K562 (cell line): ENCODE results near the gene ARL6IP6. TPM values are rescaled to one million over a fixed set of nuclear protein-coding genes. Genes with fewer than 3 reads are reported as not detected.

Experiments
- C11orf30 ChIP-seq: fragments of 450-650 bp; IDR thresholded peaks from 2 replicates; pipeline ENCODE4 v1.6.1; 2016; ENCODE audit warnings: low read depth, mild to moderate bottlenecking
- CC2D1A ChIP-seq: fragments of 450-650 bp; IDR thresholded peaks from 2 replicates; pipeline ENCODE4 v1.6.1; 2017; ENCODE audit warnings: mild to moderate bottlenecking
- DIDO1 ChIP-seq: fragments of 450-650 bp; IDR thresholded peaks from 2 replicates; pipeline ENCODE4 v1.6.1; 2016; ENCODE audit warnings: low read depth, missing biosample characterization, missing genetic modification characterization
- EP300 ChIP-seq: IDR thresholded peaks from 2 replicates; pipeline ENCODE4 v1.6.1; 2012; ENCODE audit warnings: low read length, improper control_type of control experiment
- IFI16 ChIP-seq: fragments of 250-450 bp; sonication (Bioruptor Pico); IDR thresholded peaks from 2 replicates; pipeline ENCODE4 v2.1.2; 2022; ENCODE audit warnings: mild to moderate bottlenecking, inconsistent platforms
- JUND ChIP-seq, 2 experiments: IDR thresholded peaks; 2 replicates in 1 of 2; 3 replicates in 1 of 2; pipeline ENCODE4 v1.6.1; 2011; ENCODE audit warnings: borderline replicate concordance in 2 of 2, low read depth in 2 of 2, low read length in 2 of 2, improper control_type of control experiment in 1 of 2, missing biosample characterization in 1 of 2, missing genetic modification characterization in 1 of 2, missing genetic modification reagents in 1 of 2
- KDM5B ChIP-seq: fragments of 200-600 bp; sonication (generic); IDR thresholded peaks from 2 replicates; pipeline ENCODE4 v1.6.1; 2012; ENCODE audit warnings: low read depth, mild to moderate bottlenecking, moderate library complexity, low read length, control low read depth, inconsistent platforms; ENCODE audit not compliant: insufficient replicate concordance
- MAZ ChIP-seq, 2 experiments: fragments of 450-650 bp in 1 of 2; sonication (generic) in 1 of 2; formaldehyde crosslinking; IDR thresholded peaks in 1 of 2; conservative IDR thresholded peaks in 1 of 2; 2 replicates each; pipeline versions ENCODE4 v1.4.0 to v1.5.0; 2020; ENCODE audit warnings: mild to moderate bottlenecking in 1 of 2, missing genetic modification reagents in 1 of 2
- MEF2A ChIP-seq: IDR thresholded peaks from 2 replicates; pipeline ENCODE4 v1.6.1; 2011; ENCODE audit warnings: low read depth, mild to moderate bottlenecking, low read length, moderate library complexity; ENCODE audit not compliant: control insufficient read depth
- RBBP5 ChIP-seq: fragments of 200-600 bp; sonication (generic); IDR thresholded peaks from 2 replicates; pipeline ENCODE4 v1.6.1; 2012; ENCODE audit warnings: borderline replicate concordance, mild to moderate bottlenecking, low read length, control low read depth, inconsistent platforms; ENCODE audit not compliant: insufficient read depth, poor library complexity, severe bottlenecking
- SMARCA5 ChIP-seq: fragments of 450-650 bp; IDR thresholded peaks from 2 replicates; pipeline ENCODE4 v1.6.1; 2016
- ZFP1 ChIP-seq: fragments of 450-650 bp; formaldehyde crosslinking; IDR thresholded peaks from 2 replicates; pipeline ENCODE4 v1.4.0; 2020; ENCODE audit warnings: mild to moderate bottlenecking, mixed read lengths
- ZNF239 ChIP-seq: fragments of 250-450 bp; sonication (Bioruptor Pico); IDR thresholded peaks from 2 replicates; pipeline ENCODE4 v1.4.0; 2020; ENCODE audit warnings: mild to moderate bottlenecking
- ZNF644 ChIP-seq: fragments of 200-800 bp; sonication (Bioruptor generic); IDR thresholded peaks from 2 replicates; pipeline ENCODE4 v1.6.1; 2016; ENCODE audit warnings: low read depth, missing genetic modification characterization, missing compliant biosample characterization
- polyA plus RNA-seq, 8 experiments: library from polyadenylated mRNA; depleted of rRNA in 4 of 8; stranded (reverse) in 5 of 8; unstranded in 3 of 8; fragments of >200 nt; fragmentation: Nextera tagmentation in 2 of 8; fragmentation: Illumina TruSeq in 1 of 8; extraction: Ambion mirVana in 2 of 8; extraction: Trizol in 1 of 8; gene quantifications; 2 replicates each; pipeline versions ENCODE4 v1.2.1 to v1.2.3, GENCODE V29; 2011 to 2014; ENCODE audit warnings: inconsistent platforms in 1 of 8, missing spikeins in 1 of 8
- total RNA-seq, 7 experiments: library from RNA; depleted of rRNA in 6 of 7; stranded (reverse); fragments of >200 nt in 6 of 7; fragmentation: Illumina TruSeq in 2 of 7; extraction: Trizol in 2 of 7; gene quantifications; 2 replicates each; pipeline versions ENCODE4 v1.2.1 to v1.2.3, GENCODE V29; 2011 to 2021; ENCODE audit warnings: low replicate concordance in 1 of 7
- TF ChIP-seq, protein P1 (sequence below): sonication (generic); formaldehyde crosslinking; IDR thresholded peaks from 2 replicates; pipeline ENCODE4 v1.8.1; 2023; ENCODE audit warnings: mild to moderate bottlenecking, missing genetic modification reagents
- TF ChIP-seq, protein P2 (sequence below), 2 experiments: fragments of 150-350 bp in 1 of 2; IDR thresholded peaks; 2 replicates each; pipeline ENCODE4 v1.6.1; 2012 to 2016; ENCODE audit warnings: low read depth in 2 of 2, low read length in 2 of 2, mild to moderate bottlenecking in 1 of 2, moderate library complexity in 1 of 2
- TF ChIP-seq, protein P3 (sequence below): sonication (generic); formaldehyde crosslinking; IDR thresholded peaks from 2 replicates; pipeline ENCODE4 v1.8.1; 2023; ENCODE audit warnings: mild to moderate bottlenecking, missing genetic modification reagents, moderate library complexity
- TF ChIP-seq, protein P4 (sequence below): fragments of 250-450 bp; sonication (Bioruptor Pico); IDR thresholded peaks from 2 replicates; pipeline ENCODE4 v1.9.0; 2021; ENCODE audit warnings: mild to moderate bottlenecking

The ARL6IP6 gene
- total and polyA plus RNA-seq, 9 of the 15 experiments (the other 6 are each of a cell fraction or from before 2014, with no cell fraction given): 19.2 to 98.5 (median 36.2) TPM

DNA sequence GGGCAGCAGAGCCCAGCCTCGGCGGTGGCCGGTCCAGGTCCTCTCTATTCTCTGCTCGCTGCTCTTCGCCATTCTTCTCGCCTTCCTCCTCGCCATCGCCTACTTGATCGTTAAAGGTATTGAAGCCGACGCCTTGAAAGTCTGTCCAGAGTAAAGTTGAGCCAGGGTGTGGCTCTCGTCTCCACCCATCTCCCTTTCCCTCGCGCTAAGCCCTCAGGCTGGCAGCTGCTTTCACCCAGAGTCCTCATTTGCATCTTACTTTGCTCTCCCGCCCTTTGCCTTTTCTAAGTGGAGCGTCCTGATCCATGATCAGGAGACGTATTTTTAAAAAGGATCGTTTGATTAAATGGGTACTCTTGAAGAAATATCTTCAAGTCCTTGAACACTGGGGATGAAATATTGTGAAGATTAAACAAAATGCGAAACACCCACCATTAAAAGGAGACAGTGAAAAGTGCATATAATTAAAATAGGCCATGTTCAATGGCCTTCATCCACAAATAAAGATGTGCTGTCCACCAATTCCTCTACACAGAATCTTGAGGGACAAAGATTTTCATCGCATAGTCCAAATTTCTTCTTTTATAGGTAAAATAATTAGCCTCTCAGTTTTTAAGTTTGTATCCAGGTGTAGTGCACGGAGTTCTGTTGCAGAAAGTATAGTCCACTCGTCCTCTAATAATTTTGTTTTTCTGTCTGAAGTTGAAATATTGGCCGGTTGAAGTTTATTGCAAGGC, 657 bp downstream of the ARL6IP6 start (continued):
- TF ChIP-seq, protein P1, sequence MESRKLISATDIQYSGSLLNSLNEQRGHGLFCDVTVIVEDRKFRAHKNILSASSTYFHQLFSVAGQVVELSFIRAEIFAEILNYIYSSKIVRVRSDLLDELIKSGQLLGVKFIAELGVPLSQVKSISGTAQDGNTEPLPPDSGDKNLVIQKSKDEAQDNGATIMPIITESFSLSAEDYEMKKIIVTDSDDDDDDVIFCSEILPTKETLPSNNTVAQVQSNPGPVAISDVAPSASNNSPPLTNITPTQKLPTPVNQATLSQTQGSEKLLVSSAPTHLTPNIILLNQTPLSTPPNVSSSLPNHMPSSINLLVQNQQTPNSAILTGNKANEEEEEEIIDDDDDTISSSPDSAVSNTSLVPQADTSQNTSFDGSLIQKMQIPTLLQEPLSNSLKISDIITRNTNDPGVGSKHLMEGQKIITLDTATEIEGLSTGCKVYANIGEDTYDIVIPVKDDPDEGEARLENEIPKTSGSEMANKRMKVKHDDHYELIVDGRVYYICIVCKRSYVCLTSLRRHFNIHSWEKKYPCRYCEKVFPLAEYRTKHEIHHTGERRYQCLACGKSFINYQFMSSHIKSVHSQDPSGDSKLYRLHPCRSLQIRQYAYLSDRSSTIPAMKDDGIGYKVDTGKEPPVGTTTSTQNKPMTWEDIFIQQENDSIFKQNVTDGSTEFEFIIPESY: no peak
- TF ChIP-seq ZFP1 (CRISPR knock-in tag) (no peak), IFI16 (CRISPR knock-in tag) (no peak), MAZ (CRISPR knock-in tag; conservative IDR thresholded peaks at IDR 0.05 in 1 of 2, IDR thresholded peaks at IDR 0.05 in 1 of 2) (no peak), RBBP5 (peak; percentile 54), DIDO1 (tag) (no peak), CC2D1A (no peak), ZNF239 (CRISPR knock-in tag) (no peak), C11orf30 (no peak), MEF2A (no peak), ZNF644 (tag) (no peak), EP300 (no peak), KDM5B (peak; percentile 33), SMARCA5 (0 out of 2 replicates have a peak, but pooled peaks have one; percentile 38), JUND (IDR thresholded peaks at IDR 0.05; ENCODE audit: borderline replicate concordance, low read depth, low read length) (no peak), JUND (tag; IDR thresholded peaks at IDR 0.05; ENCODE audit: borderline replicate concordance, low read depth, low read length) (no peak)
- TF ChIP-seq, protein P2, sequence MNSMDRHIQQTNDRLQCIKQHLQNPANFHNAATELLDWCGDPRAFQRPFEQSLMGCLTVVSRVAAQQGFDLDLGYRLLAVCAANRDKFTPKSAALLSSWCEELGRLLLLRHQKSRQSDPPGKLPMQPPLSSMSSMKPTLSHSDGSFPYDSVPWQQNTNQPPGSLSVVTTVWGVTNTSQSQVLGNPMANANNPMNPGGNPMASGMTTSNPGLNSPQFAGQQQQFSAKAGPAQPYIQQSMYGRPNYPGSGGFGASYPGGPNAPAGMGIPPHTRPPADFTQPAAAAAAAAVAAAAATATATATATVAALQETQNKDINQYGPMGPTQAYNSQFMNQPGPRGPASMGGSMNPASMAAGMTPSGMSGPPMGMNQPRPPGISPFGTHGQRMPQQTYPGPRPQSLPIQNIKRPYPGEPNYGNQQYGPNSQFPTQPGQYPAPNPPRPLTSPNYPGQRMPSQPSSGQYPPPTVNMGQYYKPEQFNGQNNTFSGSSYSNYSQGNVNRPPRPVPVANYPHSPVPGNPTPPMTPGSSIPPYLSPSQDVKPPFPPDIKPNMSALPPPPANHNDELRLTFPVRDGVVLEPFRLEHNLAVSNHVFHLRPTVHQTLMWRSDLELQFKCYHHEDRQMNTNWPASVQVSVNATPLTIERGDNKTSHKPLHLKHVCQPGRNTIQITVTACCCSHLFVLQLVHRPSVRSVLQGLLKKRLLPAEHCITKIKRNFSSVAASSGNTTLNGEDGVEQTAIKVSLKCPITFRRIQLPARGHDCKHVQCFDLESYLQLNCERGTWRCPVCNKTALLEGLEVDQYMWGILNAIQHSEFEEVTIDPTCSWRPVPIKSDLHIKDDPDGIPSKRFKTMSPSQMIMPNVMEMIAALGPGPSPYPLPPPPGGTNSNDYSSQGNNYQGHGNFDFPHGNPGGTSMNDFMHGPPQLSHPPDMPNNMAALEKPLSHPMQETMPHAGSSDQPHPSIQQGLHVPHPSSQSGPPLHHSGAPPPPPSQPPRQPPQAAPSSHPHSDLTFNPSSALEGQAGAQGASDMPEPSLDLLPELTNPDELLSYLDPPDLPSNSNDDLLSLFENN (IDR thresholded peaks at IDR 0.05; ENCODE audit: low read depth in 2 of 2, low read length in 2 of 2): no peak
- TF ChIP-seq, protein P3, sequence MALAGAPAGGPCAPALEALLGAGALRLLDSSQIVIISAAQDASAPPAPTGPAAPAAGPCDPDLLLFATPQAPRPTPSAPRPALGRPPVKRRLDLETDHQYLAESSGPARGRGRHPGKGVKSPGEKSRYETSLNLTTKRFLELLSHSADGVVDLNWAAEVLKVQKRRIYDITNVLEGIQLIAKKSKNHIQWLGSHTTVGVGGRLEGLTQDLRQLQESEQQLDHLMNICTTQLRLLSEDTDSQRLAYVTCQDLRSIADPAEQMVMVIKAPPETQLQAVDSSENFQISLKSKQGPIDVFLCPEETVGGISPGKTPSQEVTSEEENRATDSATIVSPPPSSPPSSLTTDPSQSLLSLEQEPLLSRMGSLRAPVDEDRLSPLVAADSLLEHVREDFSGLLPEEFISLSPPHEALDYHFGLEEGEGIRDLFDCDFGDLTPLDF: no peak
- TF ChIP-seq, protein P4, sequence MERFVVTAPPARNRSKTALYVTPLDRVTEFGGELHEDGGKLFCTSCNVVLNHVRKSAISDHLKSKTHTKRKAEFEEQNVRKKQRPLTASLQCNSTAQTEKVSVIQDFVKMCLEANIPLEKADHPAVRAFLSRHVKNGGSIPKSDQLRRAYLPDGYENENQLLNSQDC (CRISPR knock-in tag): peak; percentile 73; the same call in 1 of the 2 replicates
